CD14-positive monocyte (primary cell): ENCODE measurements around the gene SPAG16. TPM values are rescaled to one million over a fixed set of nuclear protein-coding genes. Genes with fewer than 3 reads are reported as not detected.

ENCODE experiments used
- DNase-seq, 3 donors: peaks; one replicate each; pipeline ENCODE4 v3.0.0-alpha.2; 2011 to 2022
- H2AFZ ChIP-seq: 2 replicates; pipeline ENCODE4 v1.6.0; 2012; ENCODE audit warnings: mild to moderate bottlenecking, low read depth, low read length, inconsistent platforms; ENCODE audit not compliant: insufficient read depth, poor library complexity, severe bottlenecking
- H3K27ac ChIP-seq, 2 donors: 1 replicate in 1 of 2; 2 replicates in 1 of 2; pipeline ENCODE4 v1.5.1; 2012 to 2013; ENCODE audit warnings: low read length in 2 of 2, control low read depth in 1 of 2, inconsistent platforms in 1 of 2, low read depth in 1 of 2, mild to moderate bottlenecking in 1 of 2
- H3K27me3 ChIP-seq, 2 donors: one replicate each; pipeline versions ENCODE4 v1.6.0 to v1.6.1; 2011 to 2013; ENCODE audit warnings: low read length in 2 of 2; ENCODE audit not compliant: control insufficient read depth in 2 of 2, insufficient read depth in 2 of 2
- H3K36me3 ChIP-seq, 2 donors: replicated peaks in 1 of 2; 1 replicate in 1 of 2; 2 replicates in 1 of 2; pipeline versions ENCODE4 v1.5.1 to v1.6.1; 2012 to 2013; ENCODE audit warnings: low read length in 2 of 2, control low read depth in 1 of 2, inconsistent platforms in 1 of 2, mild to moderate bottlenecking in 1 of 2; ENCODE audit not compliant: insufficient read depth in 2 of 2, control insufficient read depth in 1 of 2
- H3K4me1 ChIP-seq, 2 donors: 1 replicate in 1 of 2; 2 replicates in 1 of 2; pipeline versions ENCODE4 v1.5.1 to v1.6.1; 2012 to 2013; ENCODE audit warnings: low read length in 2 of 2, control low read depth in 1 of 2, inconsistent platforms in 1 of 2, mild to moderate bottlenecking in 1 of 2, moderate library complexity in 1 of 2; ENCODE audit not compliant: insufficient read depth in 2 of 2, control insufficient read depth in 1 of 2
- H3K4me2 ChIP-seq: replicated peaks from 2 replicates; pipeline ENCODE3; 2012; ENCODE audit warnings: low read length, moderate library complexity, mild to moderate bottlenecking; ENCODE audit not compliant: poor library complexity, severe bottlenecking; ENCODE audit errors: extremely low read depth
- H3K4me3 ChIP-seq, 3 experiments: fragments of 200-600 bp in 1 of 3; sonication (generic) in 1 of 3; replicated peaks in 1 of 3; 1 replicate in 2 of 3; 2 replicates in 1 of 3; pipeline ENCODE4 v1.5.1; 2011 to 2013; ENCODE audit warnings: low read length in 3 of 3, mild to moderate bottlenecking in 3 of 3, control low read depth in 2 of 3, low read depth in 2 of 3, inconsistent platforms in 1 of 3, moderate library complexity in 1 of 3
- H3K79me2 ChIP-seq: 2 replicates; pipeline ENCODE4 v1.6.0; 2012; ENCODE audit warnings: mild to moderate bottlenecking, control low read depth, inconsistent platforms, low read length, moderate library complexity; ENCODE audit not compliant: insufficient read depth
- H3K9ac ChIP-seq: 2 replicates; pipeline ENCODE4 v1.6.0; 2017; ENCODE audit warnings: low read length, mild to moderate bottlenecking; ENCODE audit not compliant: insufficient read depth, poor library complexity, severe bottlenecking
- H3K9me3 ChIP-seq, 2 donors: replicated peaks in 1 of 2; 1 replicate in 1 of 2; 2 replicates in 1 of 2; pipeline versions ENCODE4 v1.5.1 to v1.6.1; 2012 to 2013; ENCODE audit warnings: low read length in 2 of 2, control low read depth in 1 of 2; ENCODE audit not compliant: control insufficient read depth in 1 of 2, insufficient read depth in 1 of 2
- H4K20me1 ChIP-seq: 2 replicates; pipeline ENCODE4 v1.6.0; 2012; ENCODE audit warnings: mild to moderate bottlenecking, low read length, control low read depth, moderate library complexity; ENCODE audit not compliant: insufficient read depth
- H3K27ac Mint-ChIP-seq, 7 donors: one replicate each; pipeline ENCODE4 v1.8.0; 2020; ENCODE audit warnings: mild to moderate bottlenecking in 7 of 7, mixed read lengths in 7 of 7, moderate library complexity in 6 of 7, inconsistent platforms in 2 of 7
- H3K27me3 Mint-ChIP-seq, 3 donors: one replicate each; pipeline ENCODE4 v1.8.0; 2021 to 2022; ENCODE audit warnings: low read depth in 3 of 3, mild to moderate bottlenecking in 3 of 3, mixed read lengths in 3 of 3, moderate library complexity in 3 of 3, inconsistent platforms in 1 of 3
- H3K36me3 Mint-ChIP-seq, 2 donors: one replicate each; pipeline ENCODE4 v1.8.0; 2020; ENCODE audit warnings: mixed read lengths in 2 of 2, inconsistent platforms in 1 of 2, mild to moderate bottlenecking in 1 of 2
- H3K4me1 Mint-ChIP-seq: one replicate; pipeline ENCODE4 v1.8.0; 2020; ENCODE audit warnings: mild to moderate bottlenecking, mixed read lengths
- H3K4me3 Mint-ChIP-seq, 2 donors: one replicate each; pipeline ENCODE4 v1.8.0; 2020; ENCODE audit warnings: mild to moderate bottlenecking in 2 of 2, mixed read lengths in 2 of 2, moderate library complexity in 1 of 2
- H3K9me3 Mint-ChIP-seq, 7 donors: one replicate each; pipeline ENCODE4 v1.8.0; 2020 to 2022; ENCODE audit warnings: mixed read lengths in 7 of 7, mild to moderate bottlenecking in 6 of 7, moderate library complexity in 6 of 7, inconsistent platforms in 2 of 7
- CTCF ChIP-seq: fragments of 200-600 bp; IDR thresholded peaks from one replicate; pipeline ENCODE4 v1.8.0; 2022; ENCODE audit warnings: antibody characterized with exemption, mild to moderate bottlenecking
- WGBS: methylation state at CpG from one replicate; pipeline ENCODE4 v1.1.5; 2013; ENCODE audit warnings: missing lambda C conversion rate; ENCODE audit not compliant: insufficient coverage; 5-methylcytosine and 5-hydroxymethylcytosine counted together
- intact Hi-C, 2 donors: fragments of 100-400 bp; cut with micrococcal nuclease; formaldehyde crosslinking; loops; one replicate each; pipeline versions ENCODE4 v1.15.0 to v1.15.1; 2023
- polyA plus RNA-seq, 3 donors: library from polyadenylated mRNA; depleted of rRNA in 1 of 3; unstranded in 2 of 3; stranded (reverse) in 1 of 3; fragments of 300-500 nt in 2 of 3; fragments of >200 nt in 1 of 3; fragmentation: Illumina TruSeq in 2 of 3; gene quantifications; 1 replicate in 2 of 3; 2 replicates in 1 of 3; pipeline ENCODE4 v1.2.3, GENCODE V29; 2012 to 2021

SPAG16 gene
- polyA plus RNA-seq, 3 donors = 0.12 to 0.30 TPM; not detected in 1

- Mint-ChIP-seq H3K27me3 (peaks cover 1 to 5% (median 2%) of the 10 kb centered on the region in 3 donors), H3K9me3 (peaks cover 0 to 15% (median 9%) of the 10 kb centered on the region in 7 donors), H3K36me3 (no peaks in the 10 kb centered on the region), H3K4me3 (no peak overlapping the region), H3K4me1 (peaks cover 15% of the 10 kb centered on the region), H3K27ac (no peak overlapping the region)
- Histone ChIP-seq H3K4me2 (no peak overlapping the region), H3K27me3 (no peaks in the 10 kb centered on the region), H3K27ac (no peak overlapping the region), H3K9ac (no peak overlapping the region), H4K20me1 (no peaks in the 10 kb centered on the region), H3K79me2 (no peaks in the 10 kb centered on the region), H3K4me1 (peaks cover 10 to 13% of the 10 kb centered on the region in 2 donors), H3K4me3 (no peak overlapping the region), H2AFZ (no peak overlapping the region), H3K36me3 (no peaks in the 10 kb centered on the region), H3K9me3 (peaks cover 0 to 9% of the 10 kb centered on the region in 2 donors)
- TF ChIP-seq CTCF = no peak
- DNase-seq = no peak
- intact Hi-C loops = no loop called here
- WGBS = no CpG with 5 or more reads among the region's 1 CpG
Measured at GRCh38 chr2:213281156-213281555, 3.1 kb upstream of the SPAG16 start.

GRCh38 chr2:213285404-213285803 is 1.1 kb downstream of the SPAG16 start:
- WGBS = no CpG with 5 or more reads among the region's 5 CpGs
- Histone ChIP-seq H3K27me3 (no peaks in the 10 kb centered on the region), H3K4me3 (no peak overlapping the region), H3K4me2 (no peak overlapping the region), H3K36me3 (no peaks in the 10 kb centered on the region), H3K9me3 (no peaks in the 10 kb centered on the region), H2AFZ (no peak overlapping the region), H3K4me1 (peaks cover 10 to 13% of the 10 kb centered on the region in 2 donors), H3K79me2 (no peaks in the 10 kb centered on the region), H4K20me1 (no peaks in the 10 kb centered on the region), H3K27ac (no peak overlapping the region), H3K9ac (no peak overlapping the region)
- intact Hi-C loops = no loop called here
- peaks cover 15% of the 10 kb centered on the region for H3K4me1 Mint-ChIP-seq
- peaks cover 0 to 5% (median 1%) of the 10 kb centered on the region in 3 donors for H3K27me3 Mint-ChIP-seq
- no peak overlapping the region for H3K27ac Mint-ChIP-seq
- no peaks in the 10 kb centered on the region for H3K36me3 Mint-ChIP-seq
- peaks cover 0 to 3% (median 0%) of the 10 kb centered on the region in 7 donors for H3K9me3 Mint-ChIP-seq
- H3K4me3 Mint-ChIP-seq = no peak overlapping the region
- TF ChIP-seq CTCF = no peak
- no peak for DNase-seq
